Mucosa of descending colon (tissue), 3 donors: Measurements from ENCODE around the gene RMND5A. TPM values are rescaled to one million over a fixed set of nuclear protein-coding genes. Genes with fewer than 3 reads are reported as not detected.

Experiments used
- ATAC-seq: fragments of 200-7000 bp; cut with Tn5 transposase; one replicate; pipeline ENCODE4 v1.9.1; 2020; ENCODE audit warnings: mild to moderate bottlenecking, moderate library complexity
- DNase-seq, 3 donors: peaks; one replicate each; pipeline ENCODE4 v3.0.0-alpha.2; 2020
- H3K36me3 ChIP-seq: fragments of 200-600 bp; one replicate; pipeline ENCODE4 v1.8.0; 2021; ENCODE audit warnings: low read depth, mild to moderate bottlenecking
- H3K4me1 ChIP-seq: fragments of 200-600 bp; one replicate; pipeline ENCODE4 v1.8.0; 2021; ENCODE audit warnings: low read depth, mild to moderate bottlenecking
- H3K4me3 ChIP-seq: fragments of 200-600 bp; one replicate; pipeline ENCODE4 v1.8.0; 2021; ENCODE audit warnings: mild to moderate bottlenecking
- H3K9me3 ChIP-seq: fragments of 200-600 bp; one replicate; pipeline ENCODE4 v1.8.0; 2021; ENCODE audit warnings: mild to moderate bottlenecking
- intact Hi-C, 2 donors: fragments of 100-400 bp; cut with DNase I in 1 of 2; cut with micrococcal nuclease in 1 of 2; formaldehyde crosslinking; loops; one replicate each; pipeline versions ENCODE4 v1.11.0 to v1.11.1; 2022; cut with DNase I, micrococcal nuclease
- total RNA-seq, 3 donors: library from RNA; stranded (reverse); fragmentation: NEBNext Ultra II Directional in 2 of 3; extraction: Animal tissue kit (Norgen Biotek cat#: 25700) in 2 of 3; gene quantifications; one replicate each; pipeline versions ENCODE4 v1.2.1 to v1.2.4, GENCODE V29; 2021 to 2023
- TF ChIP-seq, protein P1 (sequence below): fragments of 200-600 bp; IDR thresholded peaks from one replicate; pipeline ENCODE4 v1.8.0; 2022; ENCODE audit warnings: antibody characterized with exemption, mild to moderate bottlenecking
- donor health status: DM: no; HTN: no; CAD: no; lungs with moderate emphysema.
- donor health status: DM: no; HTN: no; CAD: no.
- donor health status: DM: no; HTN: yes; CAD: no.

Gene RMND5A
- total RNA-seq, 3 donors from 2014 or later = 69.2 to 93.0 (median 73.8) TPM

GRCh38 chr2:86781363-86781762 lies 61.3 kb downstream of the RMND5A start:
- H3K36me3 ChIP-seq = no peaks in the 10 kb centered on the region
- H3K9me3 ChIP-seq = no peaks in the 10 kb centered on the region
- DNase-seq (no peak), ATAC-seq (no peak)
- no peak overlapping the region for H3K4me3 ChIP-seq
- no peaks in the 10 kb centered on the region for H3K4me1 ChIP-seq
- TF ChIP-seq, protein P1, sequence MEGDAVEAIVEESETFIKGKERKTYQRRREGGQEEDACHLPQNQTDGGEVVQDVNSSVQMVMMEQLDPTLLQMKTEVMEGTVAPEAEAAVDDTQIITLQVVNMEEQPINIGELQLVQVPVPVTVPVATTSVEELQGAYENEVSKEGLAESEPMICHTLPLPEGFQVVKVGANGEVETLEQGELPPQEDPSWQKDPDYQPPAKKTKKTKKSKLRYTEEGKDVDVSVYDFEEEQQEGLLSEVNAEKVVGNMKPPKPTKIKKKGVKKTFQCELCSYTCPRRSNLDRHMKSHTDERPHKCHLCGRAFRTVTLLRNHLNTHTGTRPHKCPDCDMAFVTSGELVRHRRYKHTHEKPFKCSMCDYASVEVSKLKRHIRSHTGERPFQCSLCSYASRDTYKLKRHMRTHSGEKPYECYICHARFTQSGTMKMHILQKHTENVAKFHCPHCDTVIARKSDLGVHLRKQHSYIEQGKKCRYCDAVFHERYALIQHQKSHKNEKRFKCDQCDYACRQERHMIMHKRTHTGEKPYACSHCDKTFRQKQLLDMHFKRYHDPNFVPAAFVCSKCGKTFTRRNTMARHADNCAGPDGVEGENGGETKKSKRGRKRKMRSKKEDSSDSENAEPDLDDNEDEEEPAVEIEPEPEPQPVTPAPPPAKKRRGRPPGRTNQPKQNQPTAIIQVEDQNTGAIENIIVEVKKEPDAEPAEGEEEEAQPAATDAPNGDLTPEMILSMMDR = no peak
- intact Hi-C loops = no loop called here

GRCh38 chr2:86782748-86783147 lies 62.7 kb downstream of the RMND5A start:
- intact Hi-C loops = no loop called here
- H3K4me3 ChIP-seq = no peak overlapping the region
- TF ChIP-seq, protein P1 = no peak
- no peaks in the 10 kb centered on the region for H3K4me1 ChIP-seq
- no peaks in the 10 kb centered on the region for H3K36me3 ChIP-seq
- DNase-seq (no peak), ATAC-seq (no peak)
- H3K9me3 ChIP-seq = no peaks in the 10 kb centered on the region

DNA sequence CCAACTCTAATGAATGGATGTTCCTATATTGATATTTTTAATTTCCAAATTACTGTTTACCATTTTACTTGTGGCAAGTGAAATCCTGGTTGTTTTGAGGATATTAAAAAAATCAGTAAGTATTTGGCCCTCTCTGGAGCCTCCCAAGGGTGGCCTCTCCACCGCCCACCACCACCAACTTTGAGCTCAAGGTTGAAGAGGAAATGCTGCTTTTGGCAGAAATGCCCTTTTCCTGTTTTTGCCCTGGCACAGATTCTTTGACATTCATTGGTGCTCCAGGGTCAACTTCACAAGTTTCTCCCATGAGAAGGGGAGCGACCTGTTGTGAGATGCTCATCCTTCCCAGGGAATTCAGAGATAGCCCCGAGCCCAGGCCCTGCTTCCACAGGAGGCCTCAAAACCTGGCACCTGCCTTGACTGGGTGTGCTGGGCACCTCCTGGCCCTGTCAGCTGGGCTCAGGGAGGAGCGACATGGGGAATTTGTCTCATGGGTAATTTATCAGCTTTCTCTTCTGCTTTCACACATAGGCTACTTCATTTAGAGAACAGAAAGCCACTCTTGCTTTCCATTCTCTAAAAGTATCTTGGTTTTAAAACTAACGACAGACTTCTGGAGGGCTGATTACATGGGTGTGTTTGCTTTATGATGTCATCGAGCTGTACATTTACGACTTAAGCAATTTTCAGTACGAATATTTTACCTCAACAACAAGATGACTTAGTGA lies 63.7 kb downstream of the RMND5A start:
- H3K36me3 ChIP-seq = no peaks in the 10 kb centered on the region
- no peaks in the 10 kb centered on the region for H3K4me1 ChIP-seq
- no peak for ATAC-seq
- H3K9me3 ChIP-seq = no peaks in the 10 kb centered on the region
- intact Hi-C loops = no loop called here
- DNase-seq = no peak
- H3K4me3 ChIP-seq = no peak overlapping the region
- TF ChIP-seq, protein P1 = no peak

- TF ChIP-seq, protein P1 = no peak
- peak; percentile 39 for ATAC-seq
- H3K4me3 ChIP-seq = no peak overlapping the region
- DNase-seq = no peak
- intact Hi-C loops = no loop called here
- no peaks in the 10 kb centered on the region for H3K36me3 ChIP-seq
- no peaks in the 10 kb centered on the region for H3K9me3 ChIP-seq
- H3K4me1 ChIP-seq = peaks cover 15% of the 10 kb centered on the region
Observed at GRCh38 chr2:86785456-86785855, 65.4 kb downstream of the RMND5A start.

- DNase-seq (no peak), ATAC-seq (peak; percentile 35)
- Histone ChIP-seq H3K4me1 (peaks cover 19% of the 10 kb centered on the region), H3K9me3 (no peaks in the 10 kb centered on the region), H3K4me3 (no peak overlapping the region), H3K36me3 (no peaks in the 10 kb centered on the region)
- intact Hi-C loops = no loop called here
- TF ChIP-seq, protein P1 = no peak
Observed at GRCh38 chr2:86786001-86786536, 66.0 kb downstream of the RMND5A start.
